T-helper 1 cell (primary cell): ENCODE data around the gene CSTPP1.
A peak's percentile ranks its signal among the peaks of the same experiment; 100 is the strongest.
"Not testable (repeated sequence)": the region's sequence is repeated elsewhere in the genome, so short reads cannot be mapped to it uniquely, and the experiment has no call there.

Source experiments
- DNase-seq, 5 donors: peaks; one replicate each; pipeline ENCODE4 v3.0.0-alpha.2; 2012 to 2020

Gene CSTPP1

DNA sequence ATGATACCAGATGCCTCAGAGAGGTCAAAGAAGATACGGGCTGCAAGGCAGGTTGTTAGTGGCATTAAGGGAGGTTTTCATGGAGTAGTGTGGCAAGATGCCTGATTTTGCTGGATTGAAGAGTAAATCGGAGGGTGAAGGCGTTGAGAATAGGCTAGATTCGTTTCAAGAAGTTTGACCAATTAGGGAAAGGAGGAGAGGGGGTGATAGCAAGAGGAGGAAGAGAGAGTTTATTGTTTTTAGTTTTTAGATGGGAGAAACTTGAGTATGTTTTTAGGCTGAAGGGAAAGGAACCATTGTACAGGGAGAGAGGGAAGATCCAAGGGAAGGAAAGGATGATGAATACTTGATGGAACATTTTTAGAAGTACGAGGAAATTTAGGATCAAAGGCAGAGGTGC lies 16.5 kb downstream of the CSTPP1 start:
- DNase-seq, result no peak

DNA sequence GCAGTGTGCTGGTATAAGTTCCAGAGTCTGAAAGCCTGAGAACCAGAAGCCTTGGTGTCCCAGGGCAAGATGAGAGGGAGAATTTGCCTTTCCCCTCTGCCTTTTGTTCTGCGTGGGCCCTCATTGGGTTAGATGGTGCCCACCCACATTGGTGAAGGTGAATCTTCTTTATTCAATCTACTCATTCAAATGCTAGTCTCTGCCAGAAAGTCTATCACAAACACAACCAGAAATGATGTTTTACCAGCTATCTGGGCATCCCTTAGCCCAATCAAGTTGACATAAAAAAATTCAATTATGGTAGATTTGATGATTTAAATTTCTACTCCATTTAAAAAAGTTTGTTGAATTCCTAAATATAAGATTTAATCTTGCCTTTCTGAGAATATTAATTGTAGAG lies 22.2 kb downstream of the CSTPP1 start:
- DNase-seq, result no peak

DNA sequence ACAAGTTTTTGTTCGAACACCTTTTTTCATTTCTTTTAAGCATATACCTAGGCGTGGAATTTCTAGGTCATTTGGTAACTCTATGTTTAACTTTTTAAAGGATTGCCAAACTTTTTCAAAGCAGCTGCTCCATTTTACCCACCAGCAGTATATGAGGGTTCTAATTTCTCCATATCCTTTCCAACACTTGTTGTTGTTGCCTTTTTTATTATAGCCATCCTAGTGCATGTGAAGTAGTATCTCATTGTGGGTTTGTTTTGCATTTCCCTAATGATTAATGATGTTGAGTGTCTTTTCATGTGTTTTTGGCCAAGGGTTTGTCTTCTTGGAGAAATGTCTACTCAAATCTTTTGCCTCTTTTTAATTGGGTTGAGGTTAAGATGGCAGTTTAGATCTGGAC lies 24.5 kb downstream of the CSTPP1 start:
- DNase-seq, result no peak

DNA sequence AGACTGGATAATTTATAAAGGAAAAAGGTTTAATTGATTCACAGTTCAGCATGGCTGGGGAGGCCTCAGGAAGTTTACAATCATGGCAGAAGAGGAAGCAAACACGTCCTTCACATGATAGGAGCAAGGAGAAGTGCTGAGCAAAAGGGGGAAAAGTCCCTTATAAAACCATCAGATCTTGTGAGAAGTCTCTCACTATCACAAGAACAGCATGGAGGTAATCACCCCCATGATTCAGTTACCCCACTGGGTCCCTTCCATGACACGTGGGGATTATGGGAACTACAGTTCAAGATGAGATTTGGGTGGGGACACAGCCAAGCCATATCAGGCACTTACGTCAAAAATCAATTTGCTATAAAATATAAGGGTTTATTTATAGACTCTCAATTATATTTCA lies 25.3 kb downstream of the CSTPP1 start:
- DNase-seq, result not testable (repeated sequence)

DNA sequence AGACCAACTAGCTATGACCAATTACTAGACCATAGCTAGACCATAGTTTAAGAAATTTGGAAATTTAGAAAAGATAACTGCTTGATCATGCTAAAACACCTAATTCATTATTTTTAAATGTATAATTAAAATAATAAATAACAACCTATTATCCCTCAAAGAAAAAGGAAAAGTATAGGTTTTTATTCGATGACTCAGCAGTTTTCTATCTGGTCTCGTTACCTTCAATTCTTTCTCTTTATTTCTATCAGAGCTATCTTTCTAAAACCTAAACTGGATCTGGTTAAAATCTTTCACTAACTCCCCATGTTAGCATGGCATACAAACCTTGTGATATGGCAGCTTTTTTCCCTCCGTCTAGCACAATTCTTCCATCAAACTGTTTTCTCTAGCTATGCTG lies 27.3 kb downstream of the CSTPP1 start:
- DNase-seq, result no peak

DNA sequence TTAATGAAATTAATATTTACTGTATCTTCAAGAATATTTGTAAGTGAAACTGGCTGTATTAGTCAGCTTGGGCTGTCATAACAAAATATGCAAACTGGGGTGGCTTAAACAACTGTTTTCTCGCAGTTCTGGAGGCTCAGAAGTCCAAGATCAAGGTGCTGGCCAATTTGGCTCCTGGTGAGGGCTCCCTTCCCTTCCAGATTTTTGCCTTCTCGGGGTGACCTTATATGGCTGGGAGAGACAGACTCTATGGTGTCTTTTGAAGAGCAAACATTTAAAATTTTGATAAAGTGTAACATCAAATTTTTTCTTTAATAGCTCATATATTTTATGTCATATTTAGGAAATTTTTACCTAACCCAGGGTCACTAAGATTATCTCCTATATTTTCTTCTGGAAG lies 30.2 kb downstream of the CSTPP1 start:
- DNase-seq, result no peak

DNA sequence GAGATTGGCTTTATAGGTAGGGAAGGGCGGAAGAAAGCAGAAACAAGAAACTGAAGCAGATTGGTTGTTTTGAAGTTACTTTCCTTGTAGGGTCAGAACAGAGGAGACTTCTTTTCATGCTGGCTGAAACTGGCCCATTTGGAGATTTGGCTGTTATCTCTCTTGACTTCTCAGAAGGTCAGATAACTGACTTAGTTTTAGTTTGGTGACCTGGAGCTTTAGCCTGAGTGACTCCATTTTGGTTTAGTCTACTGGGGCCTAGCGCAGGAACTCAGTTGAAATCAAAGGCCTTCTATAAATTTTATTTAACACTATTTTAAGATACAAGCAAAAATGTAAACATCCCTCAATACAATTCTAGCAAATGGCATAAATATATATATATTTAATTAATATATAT lies 31.4 kb downstream of the CSTPP1 start:
- no peak for DNase-seq

DNA sequence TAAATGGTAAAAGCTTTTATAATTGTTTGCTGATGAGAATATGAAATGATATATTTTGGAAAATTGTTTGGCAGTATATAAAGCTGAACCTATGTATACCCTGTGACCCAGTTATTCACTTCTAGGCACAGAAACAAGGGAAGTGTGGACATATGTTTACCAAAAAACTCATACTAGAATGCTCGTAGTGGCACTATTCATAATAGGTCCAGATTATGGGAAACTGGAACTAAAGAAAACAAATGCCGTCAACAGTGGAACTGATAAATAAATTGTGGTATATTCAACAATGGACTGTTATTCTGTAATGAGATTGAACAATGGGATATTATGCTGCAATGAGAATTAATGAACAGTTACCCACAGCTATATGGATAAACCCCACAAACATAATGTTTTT lies 32.8 kb downstream of the CSTPP1 start:
- no peak for DNase-seq

DNA sequence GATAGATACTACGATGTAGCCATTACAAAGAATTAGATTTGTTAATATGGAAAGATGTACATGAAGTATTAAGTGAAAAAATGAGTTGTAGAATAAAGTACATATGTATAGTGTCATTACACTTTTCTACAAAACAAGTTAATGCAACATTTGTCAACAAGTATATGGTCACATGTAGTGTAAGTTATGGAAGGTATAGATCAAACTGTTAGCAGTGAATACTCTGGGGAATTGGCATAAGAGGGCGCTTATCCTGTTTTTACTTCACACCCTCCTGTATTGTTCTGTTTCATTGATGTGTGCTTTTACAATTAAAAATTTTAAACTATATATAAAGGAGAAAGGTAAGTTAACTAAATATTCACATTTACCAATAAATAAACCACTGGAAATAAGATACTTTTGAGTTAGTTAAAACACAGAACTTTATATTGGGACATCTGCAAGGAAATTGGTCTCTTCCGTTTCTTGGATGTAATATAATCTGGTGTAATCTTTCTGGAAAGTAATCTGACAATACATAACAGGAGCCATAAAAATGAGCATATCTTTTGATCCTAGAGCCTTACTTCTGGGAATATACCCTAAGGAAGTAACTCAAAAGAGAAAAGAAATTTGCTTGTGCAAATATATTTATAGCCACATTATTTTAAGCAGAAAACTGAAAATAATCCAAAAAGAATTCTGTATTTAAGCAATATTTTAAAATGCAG lies 34.5 kb downstream of the CSTPP1 start:
- no peak for DNase-seq

DNA sequence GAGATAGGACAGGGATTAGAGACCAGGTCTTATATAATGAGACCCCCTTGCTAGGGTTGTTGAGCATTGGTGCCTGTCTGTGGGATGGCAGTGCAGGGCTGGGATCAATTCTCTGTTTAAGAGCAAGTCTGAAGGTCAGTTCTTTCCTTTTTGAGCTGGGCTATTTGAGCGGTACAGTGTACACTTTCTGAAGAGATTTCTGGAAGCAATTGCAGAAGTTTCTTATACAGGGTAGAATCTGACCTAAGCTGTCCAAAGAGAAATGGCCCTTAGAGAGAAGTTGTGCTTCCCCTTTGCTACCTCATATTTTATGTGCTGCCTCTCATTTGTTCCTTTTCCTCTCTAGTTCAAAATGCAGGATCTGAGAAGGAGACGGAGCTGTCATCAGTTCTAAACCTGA lies 35.8 kb downstream of the CSTPP1 start:
- DNase-seq, result no peak

DNA sequence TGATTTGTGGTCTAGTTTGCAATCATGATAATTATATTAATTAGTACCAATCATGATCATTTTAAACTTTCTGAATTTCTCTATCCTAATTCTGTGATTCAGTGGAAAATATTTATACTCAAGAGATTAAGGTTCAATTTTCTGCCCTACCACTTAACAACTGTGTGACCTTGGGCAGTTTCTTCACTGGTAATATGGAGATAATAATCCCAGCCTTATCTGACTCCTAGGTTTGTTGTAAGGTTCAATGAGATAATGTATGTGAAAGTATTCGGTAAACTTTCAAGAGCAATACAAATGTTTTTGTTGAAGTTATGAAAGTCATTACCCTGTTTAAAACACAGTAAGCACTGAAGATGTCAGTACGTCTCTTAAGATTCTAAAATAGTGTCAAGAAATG lies 36.3 kb downstream of the CSTPP1 start:
- DNase-seq, result no peak

DNA sequence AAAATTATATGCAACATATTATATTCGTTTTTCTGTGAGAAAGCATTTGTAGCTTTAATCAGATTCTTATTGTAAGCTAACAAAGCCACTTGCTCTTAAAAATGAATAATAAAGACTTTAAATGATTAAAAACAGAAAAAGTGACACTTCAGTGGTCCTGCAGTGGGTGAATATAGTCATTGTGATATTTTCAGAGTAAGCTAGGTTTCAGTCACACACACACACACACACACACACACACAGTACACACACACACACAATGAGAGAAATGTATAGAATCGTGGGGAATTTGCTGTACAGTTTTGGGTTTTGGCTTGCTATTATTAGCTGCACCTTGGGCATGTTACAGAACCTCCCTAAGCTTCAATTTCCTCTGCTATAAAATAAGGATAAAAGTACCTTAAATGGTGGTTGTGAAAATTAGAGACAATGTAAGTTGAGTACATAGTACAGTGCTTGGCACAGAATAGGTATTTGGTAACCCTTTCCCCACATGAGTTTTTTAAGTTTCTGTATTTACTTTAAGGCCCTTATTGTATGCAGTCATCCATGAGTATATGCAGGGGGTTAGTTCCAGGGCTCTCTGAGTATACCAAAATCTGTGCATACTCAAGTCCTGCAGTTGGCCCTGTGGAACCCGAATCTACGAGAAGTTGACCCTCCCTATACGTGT lies 39.8 kb downstream of the CSTPP1 start:
- DNase-seq, result no peak

DNA sequence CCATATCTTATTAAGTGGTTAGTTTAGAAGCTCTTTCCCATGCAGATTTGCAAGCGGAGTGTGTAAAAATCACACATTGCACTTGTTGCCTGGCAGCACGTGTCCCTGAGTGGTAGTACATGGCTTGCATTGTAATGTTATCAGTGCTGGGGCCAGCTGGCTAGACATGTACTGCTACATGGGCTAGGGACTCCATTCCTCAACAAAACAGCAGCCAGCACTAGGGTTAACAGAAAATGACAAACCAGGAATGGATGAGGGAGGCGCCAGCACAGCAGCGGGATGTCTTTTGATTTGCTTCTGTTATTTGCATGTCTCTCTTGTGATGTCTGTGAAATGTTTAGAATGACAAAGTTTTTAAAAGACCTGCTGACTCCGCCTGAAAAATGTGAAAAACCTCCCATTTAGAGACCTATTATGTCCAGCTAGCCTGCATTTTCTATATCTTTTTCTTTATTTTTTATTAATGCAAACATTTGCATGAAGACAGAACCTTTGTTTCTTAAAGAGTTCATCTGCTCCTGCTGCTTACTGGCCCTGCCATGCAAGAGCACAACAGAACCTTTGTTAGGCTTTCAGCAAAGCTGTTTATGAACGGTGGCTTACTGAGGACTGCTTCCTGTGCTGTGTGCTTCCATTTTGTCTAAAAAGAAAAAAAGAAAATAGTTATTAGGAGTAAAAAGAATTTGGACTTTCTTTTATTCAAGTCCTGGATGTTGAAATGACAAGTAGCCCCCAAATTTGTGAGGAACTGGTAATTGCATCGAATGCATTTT lies 40.7 kb downstream of the CSTPP1 start:
- no peak for DNase-seq

DNA sequence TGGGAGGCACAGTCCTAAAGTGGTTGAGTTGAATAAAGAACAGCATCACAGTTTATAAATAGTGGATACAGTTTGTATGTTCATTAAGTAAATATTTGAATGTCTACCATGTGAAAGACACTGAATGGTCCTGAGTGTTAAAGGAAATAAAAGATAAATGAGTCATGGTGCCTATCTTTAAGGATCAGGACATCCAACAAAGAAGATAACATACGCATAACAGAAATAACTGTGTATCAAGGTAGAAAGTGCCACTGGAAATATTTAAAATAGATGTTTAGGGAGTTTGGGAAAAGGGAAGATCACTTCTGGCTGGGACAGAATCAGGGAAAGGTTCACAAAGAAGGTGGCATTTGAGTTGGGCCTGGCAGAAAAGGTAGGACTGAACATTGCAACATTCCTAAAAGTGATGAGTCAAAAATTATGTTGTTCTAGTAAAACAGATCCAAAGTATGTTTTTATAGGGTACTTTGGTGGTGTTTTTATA lies 41.5 kb downstream of the CSTPP1 start:
- no peak for DNase-seq

DNA sequence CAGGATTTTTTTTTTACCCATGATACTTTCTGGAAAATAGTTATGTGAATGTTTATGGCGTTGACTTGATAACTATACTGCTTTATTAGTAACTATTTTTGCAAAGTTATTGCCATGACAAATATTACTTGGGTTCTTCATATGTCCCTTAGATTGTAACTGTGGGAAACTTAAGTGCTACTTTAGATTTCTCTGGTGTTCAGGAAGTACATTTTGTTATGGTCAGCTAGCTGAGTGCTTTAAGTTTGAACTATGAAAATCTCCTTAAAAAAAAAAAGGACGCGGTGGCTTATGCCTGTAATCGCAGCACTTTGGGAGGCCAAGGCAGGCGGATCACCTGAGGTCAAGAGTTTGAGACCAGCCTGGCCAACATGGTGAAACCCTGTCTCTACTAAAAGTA lies 42.8 kb downstream of the CSTPP1 start:
- DNase-seq, result no peak

DNA sequence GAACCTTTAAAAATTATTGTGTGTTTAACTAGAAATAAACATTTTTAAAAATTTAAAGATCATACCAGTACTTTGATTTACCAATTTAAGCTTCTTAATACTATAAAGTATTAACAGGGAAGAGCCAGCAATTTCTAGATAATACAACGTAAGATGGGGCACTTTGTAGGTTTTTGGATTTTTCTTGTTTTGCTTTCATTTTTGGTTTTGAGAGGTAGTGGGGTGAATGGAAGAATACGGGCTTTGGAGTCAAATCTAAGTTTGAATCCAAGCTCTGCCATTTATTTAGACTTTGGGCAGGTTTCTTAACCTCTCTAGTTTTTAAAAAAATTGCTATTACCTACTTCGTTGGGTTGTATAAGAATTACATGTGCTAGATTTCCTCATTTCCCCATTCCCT lies 44.9 kb downstream of the CSTPP1 start:
- peak in 1 of 5 donors; percentile 4 for DNase-seq

DNA sequence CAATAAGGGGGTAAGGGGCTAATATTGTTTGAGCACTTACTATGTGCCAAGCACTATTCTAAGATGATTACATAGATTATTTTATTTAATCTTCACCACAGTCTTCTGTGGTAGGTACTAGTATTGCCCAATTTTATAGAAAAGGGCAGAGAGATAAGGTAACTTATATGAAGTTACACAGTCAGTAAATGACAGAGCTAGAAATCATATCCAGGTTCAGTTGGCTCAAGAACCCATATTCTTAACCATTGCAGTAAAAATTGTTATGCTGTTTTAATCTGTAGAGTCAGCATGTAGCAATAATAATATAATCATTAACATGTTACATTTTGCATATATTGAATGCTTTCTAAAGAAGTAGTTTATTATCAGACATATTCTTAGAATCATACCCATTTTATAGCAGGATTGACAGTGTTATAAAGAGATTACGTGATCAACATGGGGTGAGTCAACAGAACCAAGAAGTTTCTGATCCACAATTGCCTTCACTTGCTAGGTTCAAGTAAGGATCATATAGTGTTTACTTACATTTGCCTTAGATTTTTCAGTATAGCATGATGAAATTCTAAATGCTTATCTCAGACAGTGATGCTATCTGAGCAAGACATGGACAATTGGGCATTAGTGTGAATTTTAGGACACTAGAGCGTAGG lies 46.4 kb downstream of the CSTPP1 start:
- no peak for DNase-seq

DNA sequence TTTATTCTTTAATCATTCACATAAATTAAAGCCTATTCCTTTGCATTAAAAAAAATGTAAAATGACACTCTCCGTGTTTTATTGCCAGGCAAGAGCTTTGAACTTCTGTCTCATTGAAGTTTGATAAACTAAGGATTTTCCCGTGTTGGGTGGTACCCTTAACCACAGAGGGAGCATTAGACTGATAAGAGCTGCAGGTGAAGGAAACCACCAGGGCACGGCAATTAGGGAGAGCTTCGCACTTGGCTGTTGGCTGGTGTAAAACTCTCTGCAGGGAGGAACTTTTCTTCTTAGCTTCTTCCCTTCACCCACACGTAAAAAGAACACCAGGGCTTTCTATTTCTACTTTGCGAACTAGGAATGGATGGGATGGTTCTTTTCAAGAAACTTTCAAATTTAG lies 47.0 kb downstream of the CSTPP1 start:
- DNase-seq, result no peak

DNA sequence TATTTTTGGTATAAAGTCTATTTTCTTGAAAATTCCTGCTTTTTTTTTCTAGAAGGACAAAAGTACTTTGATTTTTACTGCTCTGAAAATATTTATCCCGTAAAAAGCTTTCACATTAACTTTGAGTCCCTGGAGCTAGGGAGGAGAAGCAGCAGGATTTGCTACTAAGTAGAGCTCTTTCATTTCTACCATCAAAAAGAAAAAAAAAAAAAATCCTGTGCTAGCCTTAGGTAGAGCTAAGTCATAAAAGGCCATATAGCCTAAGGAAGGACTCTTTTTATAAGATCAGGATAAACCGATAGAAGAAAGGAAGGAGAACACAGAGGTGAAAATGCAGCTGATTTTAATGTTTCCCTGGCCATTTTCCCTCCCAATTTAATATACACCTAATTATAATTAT lies 48.0 kb downstream of the CSTPP1 start:
- no peak for DNase-seq

DNA sequence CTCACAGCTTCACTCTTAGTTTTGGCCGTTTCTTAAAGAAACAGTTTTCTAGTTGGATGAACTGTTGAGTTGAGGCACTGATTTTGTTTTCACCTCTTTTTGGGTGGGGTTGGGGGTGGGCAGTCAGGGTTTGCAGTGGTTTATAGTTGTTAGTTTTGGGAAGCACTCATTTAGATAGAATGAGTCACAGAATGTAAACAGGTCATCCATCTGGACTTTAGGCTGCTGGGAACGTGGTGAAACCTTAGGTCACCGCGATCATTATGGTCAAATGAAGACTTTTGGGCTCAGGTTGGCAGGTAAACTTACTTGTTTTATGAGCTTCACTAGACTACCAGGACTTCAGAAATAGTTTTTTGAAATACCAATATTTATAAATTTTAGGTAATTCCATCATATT lies 48.4 kb downstream of the CSTPP1 start:
- DNase-seq, result no peak

DNA sequence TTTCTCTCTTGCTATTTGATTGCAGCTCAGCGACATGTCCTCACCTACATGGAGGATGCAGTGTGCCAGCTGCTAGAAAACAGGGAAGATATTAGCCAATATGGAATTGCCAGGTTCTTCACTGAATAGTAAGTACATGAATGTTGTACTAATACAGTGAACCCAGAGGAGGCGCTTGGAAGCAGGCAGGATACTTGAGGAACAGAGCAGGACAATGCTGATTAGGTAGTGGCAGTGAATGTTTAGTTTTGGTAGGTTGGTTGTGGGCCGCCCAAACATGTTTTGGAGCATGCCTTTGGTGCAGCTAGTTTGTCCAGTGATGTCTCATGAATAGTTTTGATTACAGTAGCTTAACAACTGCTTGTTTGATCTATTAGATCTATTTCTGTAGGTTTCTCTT lies 50.6 kb downstream of the CSTPP1 start:
- DNase-seq, result no peak

DNA sequence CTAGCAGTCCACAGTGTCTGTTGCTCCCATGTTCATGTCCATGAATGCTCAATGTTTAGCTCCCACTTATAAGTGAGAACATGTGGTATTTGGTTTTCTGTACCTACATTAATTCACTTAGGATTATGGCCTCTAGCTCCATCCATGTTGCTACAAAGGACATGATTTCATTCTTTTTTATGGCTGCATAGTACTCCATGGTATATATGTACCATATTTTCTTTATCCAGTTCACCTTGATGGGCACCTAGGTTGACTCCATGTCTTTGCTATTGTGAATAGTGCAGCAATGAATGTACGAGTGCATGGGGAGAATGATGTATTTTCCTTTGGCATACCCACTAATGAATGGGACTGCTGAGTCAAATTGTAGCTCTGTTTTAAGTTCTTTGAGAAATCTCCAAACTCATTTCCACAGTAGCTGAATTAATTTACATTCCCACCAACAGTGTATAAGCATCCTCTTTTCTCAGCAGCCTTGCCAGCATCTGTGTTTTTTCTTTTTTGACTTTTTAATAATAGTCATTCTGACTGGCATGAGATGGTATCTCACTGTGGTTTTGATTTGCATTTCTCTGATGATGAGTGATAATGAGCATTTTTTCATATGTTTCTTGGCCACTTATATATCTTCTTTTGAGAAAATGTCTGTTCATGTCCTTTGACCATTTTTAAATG lies 53.4 kb downstream of the CSTPP1 start:
- not testable (repeated sequence) for DNase-seq

DNA sequence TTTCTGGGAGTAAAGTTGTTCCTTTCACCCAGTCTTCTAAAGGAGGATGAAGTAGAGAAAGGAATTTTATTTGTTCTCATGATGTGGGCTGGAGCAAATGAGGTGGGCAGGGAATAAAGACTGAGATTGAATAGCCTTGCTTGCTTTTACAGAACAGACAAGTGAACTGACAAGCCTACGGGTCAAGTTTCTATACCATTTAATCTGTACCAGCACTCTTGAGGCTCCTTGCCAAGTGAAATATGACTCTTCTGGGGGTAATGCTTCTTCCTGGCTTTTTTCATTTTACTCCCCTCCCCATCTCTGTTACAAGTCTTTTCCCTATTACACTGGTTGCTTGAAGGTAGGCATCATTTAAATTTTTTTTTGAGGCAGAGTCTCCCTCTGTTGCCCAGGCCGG lies 54.8 kb downstream of the CSTPP1 start:
- no peak for DNase-seq
